A673 (cell line): ENCODE results near the gene ITGBL1. TPM values are rescaled to one million over a fixed set of nuclear protein-coding genes. Genes with fewer than 3 reads are reported as not detected.

Experiments
- BruUV-seq: library from RNA; stranded (reverse); fragments of 400-500 nt; replicated peaks from 2 replicates; lab custom pipeline; 2021; lab: Mats Ljungman, UMichigan
- CTCF ChIA-PET: fragments of 300-600 bp; sonication (Branson Sonifier 250); formaldehyde crosslinking; loops from one replicate; lab custom pipeline; 2022; ENCODE audit warnings: antibody characterized with exemption; lab: Charles Lee
- POLR2A ChIA-PET: fragments of 300-600 bp; sonication (Branson Sonifier 250); formaldehyde crosslinking; loops from one replicate; lab custom pipeline; 2022; ENCODE audit warnings: antibody characterized with exemption; ENCODE audit not compliant: low non-redundant PET; lab: Charles Lee
- DNase-seq: peaks from one replicate; pipeline ENCODE4 v3.0.0-alpha.2; 2015; ENCODE audit warnings: low spot score
- H3K27ac ChIP-seq: fragments of 200-600 bp; sonication (generic); 2 replicates; pipeline ENCODE4 v1.5.1; 2016; ENCODE audit warnings: mixed run types, low read depth, mild to moderate bottlenecking, mixed read lengths, antibody characterized with exemption, low read length; ENCODE audit not compliant: poor library complexity, severe bottlenecking
- H3K27me3 ChIP-seq: fragments of 200-600 bp; sonication (generic); replicated peaks from 2 replicates; pipeline ENCODE4 v1.6.1; 2017; ENCODE audit warnings: mixed run types, low read depth, mild to moderate bottlenecking, mixed read lengths, antibody characterized with exemption, low read length; ENCODE audit not compliant: insufficient read depth, poor library complexity
- H3K36me3 ChIP-seq: fragments of 200-600 bp; sonication (generic); 2 replicates; pipeline ENCODE4 v1.6.1; 2016; ENCODE audit warnings: mixed run types, mild to moderate bottlenecking, mixed read lengths, antibody characterized with exemption, low read length; ENCODE audit not compliant: insufficient read depth, poor library complexity, severe bottlenecking
- H3K4me1 ChIP-seq: fragments of 200-600 bp; sonication (generic); 2 replicates; pipeline ENCODE4 v1.6.1; 2017; ENCODE audit warnings: mixed run types, mild to moderate bottlenecking, mixed read lengths, antibody characterized with exemption, low read length; ENCODE audit not compliant: insufficient read depth, poor library complexity, severe bottlenecking
- H3K4me3 ChIP-seq: fragments of 200-600 bp; sonication (generic); 2 replicates; pipeline ENCODE4 v1.5.1; 2016; ENCODE audit warnings: low read depth, mixed run types, mild to moderate bottlenecking, mixed read lengths, low read length; ENCODE audit not compliant: poor library complexity, severe bottlenecking
- H3K9me3 ChIP-seq: fragments of 200-600 bp; sonication (generic); 2 replicates; pipeline ENCODE4 v1.6.1; 2016; ENCODE audit warnings: mixed run types, low read depth, mild to moderate bottlenecking, mixed read lengths, antibody characterized with exemption, low read length; ENCODE audit not compliant: poor library complexity, severe bottlenecking
- EZH2 ChIP-seq: fragments of 200-600 bp; sonication (generic); IDR thresholded peaks from 2 replicates; pipeline ENCODE4 v1.6.1; 2017; ENCODE audit warnings: borderline replicate concordance, low read depth, mild to moderate bottlenecking, mixed read lengths, antibody characterized with exemption, low read length; ENCODE audit not compliant: poor library complexity, severe bottlenecking
- intact Hi-C: fragments of 100-400 bp; cut with micrococcal nuclease; formaldehyde crosslinking; loops from one replicate; pipeline ENCODE4 v1.10.0; 2022; ENCODE audit not compliant: unreplicated experiment
- total RNA-seq: library from RNA; stranded (reverse); gene quantifications from 2 replicates; pipeline ENCODE4 v1.2.3, GENCODE V29; 2021
- TF ChIP-seq, protein P1 (sequence below): fragments of 300-800, 200-600 bp; sonication (generic); conservative IDR thresholded peaks from 2 replicates; pipeline ENCODE4 v1.5.1; 2017; ENCODE audit warnings: low read depth, mild to moderate bottlenecking, antibody characterized with exemption, low read length, moderate library complexity, mixed read lengths

The ITGBL1 gene
- total RNA-seq, 1 experiment from 2014 or later: 0.64 TPM

GRCh38 chr13:101747039-101747438, 294.6 kb downstream of the ITGBL1 start:
- no peak for DNase-seq
- intact Hi-C loops: no loop called here
- ChIA-PET POLR2A (no interaction called here), CTCF (no interaction called here)
- TF ChIP-seq, protein P1, sequence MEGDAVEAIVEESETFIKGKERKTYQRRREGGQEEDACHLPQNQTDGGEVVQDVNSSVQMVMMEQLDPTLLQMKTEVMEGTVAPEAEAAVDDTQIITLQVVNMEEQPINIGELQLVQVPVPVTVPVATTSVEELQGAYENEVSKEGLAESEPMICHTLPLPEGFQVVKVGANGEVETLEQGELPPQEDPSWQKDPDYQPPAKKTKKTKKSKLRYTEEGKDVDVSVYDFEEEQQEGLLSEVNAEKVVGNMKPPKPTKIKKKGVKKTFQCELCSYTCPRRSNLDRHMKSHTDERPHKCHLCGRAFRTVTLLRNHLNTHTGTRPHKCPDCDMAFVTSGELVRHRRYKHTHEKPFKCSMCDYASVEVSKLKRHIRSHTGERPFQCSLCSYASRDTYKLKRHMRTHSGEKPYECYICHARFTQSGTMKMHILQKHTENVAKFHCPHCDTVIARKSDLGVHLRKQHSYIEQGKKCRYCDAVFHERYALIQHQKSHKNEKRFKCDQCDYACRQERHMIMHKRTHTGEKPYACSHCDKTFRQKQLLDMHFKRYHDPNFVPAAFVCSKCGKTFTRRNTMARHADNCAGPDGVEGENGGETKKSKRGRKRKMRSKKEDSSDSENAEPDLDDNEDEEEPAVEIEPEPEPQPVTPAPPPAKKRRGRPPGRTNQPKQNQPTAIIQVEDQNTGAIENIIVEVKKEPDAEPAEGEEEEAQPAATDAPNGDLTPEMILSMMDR: no peak
- no peak for TF ChIP-seq EZH2
- Histone ChIP-seq H3K4me1 (peaks cover 11% of the 10 kb centered on the region), H3K4me3 (no peak overlapping the region), H3K9me3 (no peaks in the 10 kb centered on the region), H3K27me3 (no peaks in the 10 kb centered on the region), H3K36me3 (no peaks in the 10 kb centered on the region), H3K27ac (no peak overlapping the region)
- BruUV-seq: no TSS peak

GRCh38 chr13:101749584-101749983, 297.1 kb downstream of the ITGBL1 start:
- no peaks in the 10 kb centered on the region for H3K9me3 ChIP-seq
- POLR2A ChIA-PET: no interaction called here
- TF ChIP-seq, protein P1: no peak
- no peak for TF ChIP-seq EZH2
- intact Hi-C loops: no loop called here
- no peaks in the 10 kb centered on the region for H3K36me3 ChIP-seq
- DNase-seq: no peak
- H3K4me1 ChIP-seq: peaks cover 11% of the 10 kb centered on the region
- no TSS peak for BruUV-seq
- H3K27me3 ChIP-seq: no peaks in the 10 kb centered on the region
- CTCF ChIA-PET: no interaction called here
- H3K27ac ChIP-seq: no peak overlapping the region
- H3K4me3 ChIP-seq: no peak overlapping the region

- Histone ChIP-seq H3K4me3 (no peak overlapping the region), H3K9me3 (no peaks in the 10 kb centered on the region), H3K27ac (no peak overlapping the region), H3K36me3 (no peaks in the 10 kb centered on the region), H3K4me1 (peaks cover 11% of the 10 kb centered on the region), H3K27me3 (no peaks in the 10 kb centered on the region)
- intact Hi-C loops: no loop called here
- ChIA-PET POLR2A (no interaction called here), CTCF (no interaction called here)
- no TSS peak for BruUV-seq
- peak; percentile 79 for DNase-seq
- TF ChIP-seq EZH2: no peak
- TF ChIP-seq, protein P1: no peak
Measured at GRCh38 chr13:101751488-101751887, 299.0 kb downstream of the ITGBL1 start.
